PFSK-1 (cell line): ENCODE measurements around the gene ZCCHC14.

Experiments
- FOXP2 ChIP-seq: optimal IDR thresholded peaks from 2 replicates; pipeline ENCODE3; 2011; ENCODE audit warnings: borderline replicate concordance, control low read depth, inconsistent platforms; ENCODE audit not compliant: insufficient read depth; ENCODE audit errors: extremely low read length, extremely low read depth
- POLR2AphosphoS5 ChIP-seq: IDR thresholded peaks from 2 replicates; pipeline ENCODE4 v1.6.1; 2012; ENCODE audit warnings: low read depth, mild to moderate bottlenecking, control low read depth, low read length, moderate library complexity
- SIN3A ChIP-seq: IDR thresholded peaks from 2 replicates; pipeline ENCODE4 v1.6.1; 2012; ENCODE audit warnings: mild to moderate bottlenecking, low read length, moderate library complexity, borderline replicate concordance; ENCODE audit not compliant: insufficient read depth
- TAF1 ChIP-seq: IDR thresholded peaks from 2 replicates; pipeline ENCODE4 v1.6.1; 2012; ENCODE audit warnings: low read length, control low read depth, borderline replicate concordance; ENCODE audit not compliant: insufficient read depth
- TF ChIP-seq, protein P1 (sequence below), 2 experiments: IDR thresholded peaks; 2 replicates each; pipeline versions ENCODE4 v1.6.1 to v1.8.0; 2011 to 2012; ENCODE audit warnings: low read depth in 2 of 2, low read length in 2 of 2, control low read depth in 1 of 2, inconsistent platforms in 1 of 2, mild to moderate bottlenecking in 1 of 2, moderate library complexity in 1 of 2; ENCODE audit not compliant: insufficient read depth in 1 of 2

Gene ZCCHC14

DNA sequence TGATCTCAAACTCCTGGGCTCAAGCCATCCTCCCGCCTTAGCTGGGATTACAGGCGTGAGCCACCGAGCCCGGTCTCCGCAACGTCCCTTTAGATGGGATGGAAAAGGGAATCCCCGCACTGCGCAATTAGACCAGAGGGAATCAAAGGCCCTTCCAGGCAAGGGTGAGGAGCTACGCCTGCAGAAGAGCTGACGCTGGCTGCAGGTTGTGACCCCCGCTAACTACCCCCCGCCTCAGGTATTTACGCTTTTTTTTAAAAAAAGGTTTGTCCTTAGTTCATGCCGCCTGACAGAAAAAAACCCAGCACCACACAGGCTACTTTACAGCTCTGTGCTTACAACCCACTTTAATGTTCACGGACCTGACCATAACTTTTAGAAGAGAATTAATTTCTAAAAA lies 26.9 kb downstream of the ZCCHC14 start:
- TF ChIP-seq, protein P1, sequence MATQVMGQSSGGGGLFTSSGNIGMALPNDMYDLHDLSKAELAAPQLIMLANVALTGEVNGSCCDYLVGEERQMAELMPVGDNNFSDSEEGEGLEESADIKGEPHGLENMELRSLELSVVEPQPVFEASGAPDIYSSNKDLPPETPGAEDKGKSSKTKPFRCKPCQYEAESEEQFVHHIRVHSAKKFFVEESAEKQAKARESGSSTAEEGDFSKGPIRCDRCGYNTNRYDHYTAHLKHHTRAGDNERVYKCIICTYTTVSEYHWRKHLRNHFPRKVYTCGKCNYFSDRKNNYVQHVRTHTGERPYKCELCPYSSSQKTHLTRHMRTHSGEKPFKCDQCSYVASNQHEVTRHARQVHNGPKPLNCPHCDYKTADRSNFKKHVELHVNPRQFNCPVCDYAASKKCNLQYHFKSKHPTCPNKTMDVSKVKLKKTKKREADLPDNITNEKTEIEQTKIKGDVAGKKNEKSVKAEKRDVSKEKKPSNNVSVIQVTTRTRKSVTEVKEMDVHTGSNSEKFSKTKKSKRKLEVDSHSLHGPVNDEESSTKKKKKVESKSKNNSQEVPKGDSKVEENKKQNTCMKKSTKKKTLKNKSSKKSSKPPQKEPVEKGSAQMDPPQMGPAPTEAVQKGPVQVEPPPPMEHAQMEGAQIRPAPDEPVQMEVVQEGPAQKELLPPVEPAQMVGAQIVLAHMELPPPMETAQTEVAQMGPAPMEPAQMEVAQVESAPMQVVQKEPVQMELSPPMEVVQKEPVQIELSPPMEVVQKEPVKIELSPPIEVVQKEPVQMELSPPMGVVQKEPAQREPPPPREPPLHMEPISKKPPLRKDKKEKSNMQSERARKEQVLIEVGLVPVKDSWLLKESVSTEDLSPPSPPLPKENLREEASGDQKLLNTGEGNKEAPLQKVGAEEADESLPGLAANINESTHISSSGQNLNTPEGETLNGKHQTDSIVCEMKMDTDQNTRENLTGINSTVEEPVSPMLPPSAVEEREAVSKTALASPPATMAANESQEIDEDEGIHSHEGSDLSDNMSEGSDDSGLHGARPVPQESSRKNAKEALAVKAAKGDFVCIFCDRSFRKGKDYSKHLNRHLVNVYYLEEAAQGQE (IDR thresholded peaks at IDR 0.05; ENCODE audit: insufficient read depth in 1 of 2, low read depth in 2 of 2, low read length in 2 of 2): no peak
- no peak for TF ChIP-seq SIN3A
- no peak for TF ChIP-seq TAF1
- TF ChIP-seq POLR2AphosphoS5: no peak
- no peak for TF ChIP-seq FOXP2

DNA sequence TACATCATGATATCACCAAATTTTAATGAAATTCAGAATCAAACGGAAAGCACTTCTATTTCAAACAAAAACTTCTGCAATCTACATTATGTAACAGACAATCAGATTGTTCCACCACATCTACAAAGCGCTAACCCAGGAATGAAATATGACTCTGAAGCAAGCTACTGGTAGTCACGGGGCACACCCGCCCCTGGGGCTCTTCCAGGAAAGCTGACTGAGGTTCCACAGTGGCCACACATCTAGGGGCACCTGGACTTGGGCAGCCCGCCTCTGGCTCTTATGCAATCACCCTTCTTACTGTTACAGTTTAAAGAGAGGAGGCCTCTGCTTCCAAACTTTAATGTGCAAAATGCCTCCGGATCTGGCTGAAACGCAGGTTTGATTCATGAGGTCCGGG lies 27.5 kb downstream of the ZCCHC14 start:
- TF ChIP-seq FOXP2 (no peak), SIN3A (no peak), POLR2AphosphoS5 (no peak), TAF1 (no peak)
- TF ChIP-seq, protein P1 (IDR thresholded peaks at IDR 0.05; ENCODE audit: insufficient read depth in 1 of 2, low read depth in 2 of 2, low read length in 2 of 2): no peak

DNA sequence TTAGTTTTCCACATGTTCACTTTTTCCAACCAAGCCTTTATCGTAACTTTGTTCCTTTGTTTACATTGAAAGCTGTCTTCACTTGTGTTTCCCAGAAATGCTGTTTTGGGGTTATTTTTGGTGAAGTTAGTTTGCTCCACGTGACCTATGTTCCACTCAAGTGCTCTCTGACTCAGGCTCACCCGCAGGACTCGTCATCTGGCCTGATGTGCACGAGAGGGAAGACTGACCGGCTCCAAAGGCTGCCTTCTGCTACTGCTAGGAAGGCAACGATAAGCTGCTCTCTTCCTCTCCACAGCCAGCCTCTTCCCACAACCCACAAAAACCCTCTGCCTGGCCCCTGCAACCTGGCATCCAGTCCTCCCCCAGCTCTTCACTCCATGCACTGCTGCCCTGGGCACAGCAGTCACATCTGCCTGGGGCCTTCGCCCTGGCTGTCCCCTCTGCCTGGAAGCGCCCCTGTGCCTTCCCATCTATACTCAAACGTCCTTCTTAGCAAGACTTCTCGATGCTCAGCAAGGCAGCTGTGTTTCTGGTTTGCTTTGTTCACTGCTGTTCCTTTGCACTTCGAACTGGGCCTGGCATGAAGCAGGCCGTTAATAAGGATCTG lies 28.0 kb downstream of the ZCCHC14 start:
- TF ChIP-seq FOXP2: no peak
- TF ChIP-seq, protein P1 (IDR thresholded peaks at IDR 0.05; ENCODE audit: insufficient read depth in 1 of 2, low read depth in 2 of 2, low read length in 2 of 2): no peak
- no peak for TF ChIP-seq POLR2AphosphoS5

DNA sequence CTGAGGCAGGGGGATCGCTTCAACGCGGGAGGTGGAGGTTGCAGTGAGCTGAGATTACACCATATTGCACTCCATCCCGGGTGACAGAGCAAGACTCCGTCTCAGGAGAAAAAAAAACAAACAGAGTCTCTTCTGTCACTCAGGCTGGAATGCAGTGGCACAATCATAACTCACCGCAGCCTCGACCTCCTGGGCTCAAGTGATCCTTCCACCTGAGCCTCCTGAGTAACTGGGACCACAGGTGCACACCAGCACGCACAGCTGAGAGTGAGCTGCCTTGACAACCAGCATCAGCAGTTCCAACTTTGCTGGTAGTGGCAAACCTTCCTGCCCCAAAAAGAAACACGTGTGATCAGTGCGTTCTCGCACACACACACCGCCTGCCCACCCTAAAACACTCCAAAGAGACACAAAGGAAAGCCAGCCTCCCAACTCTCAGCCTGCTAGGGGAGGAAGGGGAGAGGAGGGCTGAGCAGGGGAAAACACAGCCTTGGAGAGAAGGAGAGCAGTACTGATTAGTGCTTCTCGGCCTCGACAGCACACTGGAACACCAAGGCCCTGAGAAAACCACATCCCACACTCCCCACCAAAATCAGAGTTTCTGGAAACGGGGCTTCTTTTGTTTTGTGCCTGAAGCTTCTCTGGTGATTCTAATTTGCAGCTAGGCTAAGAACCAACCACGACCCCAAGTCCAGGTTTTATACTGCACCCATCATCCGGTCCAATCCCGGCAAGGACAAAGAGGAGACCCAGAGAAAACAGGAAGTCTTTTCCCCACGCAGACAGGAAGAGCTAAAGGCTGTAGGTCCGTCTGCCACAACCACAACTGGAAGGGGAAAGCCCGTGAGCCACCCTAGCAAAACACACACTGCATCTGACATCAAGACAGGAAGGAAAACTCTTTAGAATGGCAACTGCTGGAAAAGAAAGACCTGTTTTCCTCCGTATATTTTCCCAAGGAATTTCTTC lies 28.8 kb downstream of the ZCCHC14 start:
- TF ChIP-seq SIN3A (peak; percentile 91; the same call in 1 of the 2 replicates), FOXP2 (no peak)

DNA sequence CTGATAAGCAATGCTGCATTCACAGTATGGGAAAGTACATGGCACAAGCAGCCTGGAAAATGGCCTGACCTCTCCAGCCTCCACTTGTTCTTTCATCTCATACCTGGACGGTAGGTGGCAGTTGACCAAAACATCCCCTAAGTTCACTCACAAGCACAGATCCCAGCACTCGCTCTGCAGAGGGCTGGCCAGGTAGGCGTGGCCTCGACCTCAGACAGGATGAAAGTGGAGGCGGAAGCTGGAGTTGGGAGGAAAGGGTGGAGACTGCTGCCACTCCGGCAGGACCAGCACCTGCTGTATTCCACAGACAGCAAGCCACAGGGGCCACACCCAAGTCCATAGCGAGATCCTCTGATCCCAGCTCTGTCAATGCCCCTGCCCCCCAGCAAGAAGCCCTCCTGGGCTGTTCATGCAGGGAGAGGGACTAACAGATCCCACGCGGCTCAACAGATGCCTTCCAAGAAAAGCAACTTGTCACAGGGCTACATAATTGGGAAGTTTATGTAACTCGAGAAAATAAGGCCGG lies 31.3 kb downstream of the ZCCHC14 start:
- peak; percentile 48 for TF ChIP-seq FOXP2
- TF ChIP-seq TAF1: no peak

DNA sequence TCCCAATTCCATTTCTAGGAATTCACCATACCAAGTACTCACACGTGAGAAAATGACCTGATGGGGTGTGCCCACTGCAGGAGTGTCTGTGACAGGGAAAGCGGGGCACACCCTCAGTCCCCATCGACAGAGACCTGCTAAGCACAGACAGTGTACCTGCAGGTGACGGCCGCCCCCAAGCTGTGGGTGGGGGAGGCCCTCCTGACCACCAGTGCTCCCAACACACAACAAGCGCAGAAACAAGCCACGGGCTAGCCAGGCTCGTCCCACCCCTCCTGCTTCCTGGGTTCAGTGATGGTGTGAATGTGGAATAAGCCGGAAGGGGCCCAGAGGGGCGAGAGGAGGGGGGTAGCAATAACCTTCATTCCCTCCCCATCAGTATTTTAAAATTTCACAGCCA lies 31.9 kb downstream of the ZCCHC14 start:
- TF ChIP-seq, protein P1 (IDR thresholded peaks at IDR 0.05; ENCODE audit: insufficient read depth in 1 of 2, low read depth in 2 of 2, low read length in 2 of 2): no peak
- no peak for TF ChIP-seq TAF1
- no peak for TF ChIP-seq FOXP2
- TF ChIP-seq POLR2AphosphoS5: no peak
- no peak for TF ChIP-seq SIN3A
